ENCODE data around the gene CNTNAP1. TPM values are rescaled to one million over a fixed set of nuclear protein-coding genes. Genes with fewer than 3 reads are reported as not detected.
"Not testable (repeated sequence)": the region's sequence is repeated elsewhere in the genome, so short reads cannot be mapped to it uniquely, and the experiment has no call there.

The CNTNAP1 gene
- total RNA-seq, 1 experiment from 2014 or later = 4.6 TPM

DNA sequence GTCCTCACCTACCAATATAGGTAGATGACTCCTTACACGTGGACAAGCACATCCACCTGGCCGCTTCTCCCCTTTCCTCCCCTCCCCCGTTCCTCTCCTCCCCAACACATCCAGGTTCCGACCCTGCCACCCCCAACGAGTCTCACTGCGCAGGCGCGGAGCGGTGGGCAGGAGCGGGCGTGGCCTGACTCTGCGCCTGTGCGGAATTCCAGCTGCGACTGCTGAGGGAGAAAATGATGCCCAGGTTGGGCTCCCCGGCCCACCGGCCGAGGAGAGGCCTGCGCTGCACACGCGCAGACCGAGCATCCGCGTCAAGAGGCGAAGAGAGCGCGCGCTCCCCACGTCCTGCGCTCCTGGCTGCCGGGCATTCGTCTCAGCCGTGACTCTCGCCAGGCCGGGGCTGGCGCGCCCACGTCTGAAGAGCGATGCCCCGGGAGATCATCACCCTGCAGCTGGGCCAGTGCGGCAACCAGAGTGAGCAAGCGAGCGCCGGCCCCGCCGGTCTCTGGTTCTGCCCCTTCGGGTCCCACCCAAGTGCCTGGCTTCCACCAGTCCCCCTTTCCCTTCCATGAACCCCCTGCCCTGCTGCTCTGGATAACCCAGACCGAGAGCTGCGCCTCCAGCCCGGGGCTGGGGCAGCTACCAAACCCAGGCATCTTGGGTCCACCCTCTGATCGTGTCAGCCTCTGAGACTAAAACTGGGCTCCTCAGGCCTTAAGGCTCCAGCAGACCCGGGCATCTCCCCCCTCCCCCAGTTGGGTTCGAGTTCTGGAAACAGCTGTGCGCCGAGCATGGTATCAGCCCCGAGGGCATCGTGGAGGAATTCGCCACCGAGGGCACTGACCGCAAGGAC is 23.0 kb upstream of the CNTNAP1 start, which contains the start of gene TUBG2:
Gene TUBG2 (plus strand): TSS at position 206 of the 853 bp plus-strand sequence. CDS start 220 bp downstream, at position 426.
- BruUV-seq (replicated peaks) = no TSS peak
- H3F3A ChIP-seq (ENCODE audit: low read length, unreplicated experiment) = no peaks in the 10 kb centered on the region
- H3K36me3 ChIP-seq (ENCODE audit: low read depth, low read length) = no peaks in the 10 kb centered on the region
- H3K27me3 ChIP-seq (ENCODE audit: low read length) = no peaks in the 10 kb centered on the region
- H3K4me2 ChIP-seq (ENCODE audit: low read length) = peak within 1 kb of the TSS; percentile 96
- no peaks in the 10 kb centered on the region for H3K9me2 ChIP-seq (replicated peaks; ENCODE audit: low read length)
- peak within 1 kb of the TSS; percentile 80 for H3K9ac ChIP-seq (ENCODE audit: low read length)
- no peaks in the 10 kb centered on the region for H4K20me1 ChIP-seq (ENCODE audit: low read length)
- H3K79me2 ChIP-seq (ENCODE audit: low read length) = no peaks in the 10 kb centered on the region; the same call in 1 of the 2 replicates
- peak within 1 kb of the TSS; percentile 59 for H3K27ac ChIP-seq (ENCODE audit: low read length)
- H3K9me3 ChIP-seq (ENCODE audit: low read length) = no peaks in the 10 kb centered on the region
- H3K4me3 ChIP-seq (ENCODE audit: low read length) = peak within 1 kb of the TSS; percentile 84
- intact Hi-C loops (cut with micrococcal nuclease) = no loop called here
- ATAC-seq (peak; percentile 88), DNase-seq (peak; percentile 86)
- peaks cover 21% of the 10 kb centered on the region for H3K4me1 ChIP-seq (ENCODE audit: insufficient read depth, low read length)
- TF ChIP-seq, protein P1, sequence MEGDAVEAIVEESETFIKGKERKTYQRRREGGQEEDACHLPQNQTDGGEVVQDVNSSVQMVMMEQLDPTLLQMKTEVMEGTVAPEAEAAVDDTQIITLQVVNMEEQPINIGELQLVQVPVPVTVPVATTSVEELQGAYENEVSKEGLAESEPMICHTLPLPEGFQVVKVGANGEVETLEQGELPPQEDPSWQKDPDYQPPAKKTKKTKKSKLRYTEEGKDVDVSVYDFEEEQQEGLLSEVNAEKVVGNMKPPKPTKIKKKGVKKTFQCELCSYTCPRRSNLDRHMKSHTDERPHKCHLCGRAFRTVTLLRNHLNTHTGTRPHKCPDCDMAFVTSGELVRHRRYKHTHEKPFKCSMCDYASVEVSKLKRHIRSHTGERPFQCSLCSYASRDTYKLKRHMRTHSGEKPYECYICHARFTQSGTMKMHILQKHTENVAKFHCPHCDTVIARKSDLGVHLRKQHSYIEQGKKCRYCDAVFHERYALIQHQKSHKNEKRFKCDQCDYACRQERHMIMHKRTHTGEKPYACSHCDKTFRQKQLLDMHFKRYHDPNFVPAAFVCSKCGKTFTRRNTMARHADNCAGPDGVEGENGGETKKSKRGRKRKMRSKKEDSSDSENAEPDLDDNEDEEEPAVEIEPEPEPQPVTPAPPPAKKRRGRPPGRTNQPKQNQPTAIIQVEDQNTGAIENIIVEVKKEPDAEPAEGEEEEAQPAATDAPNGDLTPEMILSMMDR (conservative IDR thresholded peaks at IDR 0.05; ENCODE audit: low read depth, low read length) = no peak
- no peak for TF ChIP-seq EZH2phosphoT487 (IDR thresholded peaks at IDR 0.05; ENCODE audit: borderline replicate concordance, low read length)
- TF ChIP-seq EZH2 (IDR thresholded peaks at IDR 0.05; ENCODE audit: low read length, unreplicated experiment) = no peak
- ChIA-PET CTCF (interaction anchor here (0.6 kb wide), 1 partner anchor 22 kb away, joined by 3 read pairs; no protein-coding TSS in a partner anchor), POLR2A (ENCODE audit: unreplicated experiment) (no interaction called here)
- H2AFZ ChIP-seq (ENCODE audit: low read length) = peak within 1 kb of the TSS; percentile 88

DNA sequence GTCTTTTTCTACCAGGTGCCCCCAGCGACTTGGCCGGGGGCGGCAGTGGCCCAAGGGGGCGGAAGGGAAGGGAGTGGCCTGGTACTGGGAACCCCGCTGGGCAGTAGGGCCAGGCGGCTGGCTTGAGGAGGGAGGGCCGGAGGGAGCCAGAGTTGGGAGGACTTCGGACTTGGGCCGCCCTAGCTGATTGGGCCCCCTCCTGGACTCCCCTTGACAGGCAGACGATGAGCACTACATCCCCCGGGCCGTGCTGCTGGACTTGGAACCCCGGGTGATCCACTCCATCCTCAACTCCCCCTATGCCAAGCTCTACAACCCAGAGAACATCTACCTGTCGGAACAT is 22.4 kb upstream of the CNTNAP1 start:
- ATAC-seq; H3K27me3 ChIP-seq (ENCODE audit: low read length); H2AFZ ChIP-seq (ENCODE audit: low read length); DNase-seq; H3K9ac ChIP-seq (ENCODE audit: low read length); H3K36me3 ChIP-seq (ENCODE audit: low read depth, low read length); H3K9me3 ChIP-seq (ENCODE audit: low read length); H4K20me1 ChIP-seq (ENCODE audit: low read length); H3K79me2 ChIP-seq (ENCODE audit: low read length); H3F3A ChIP-seq (ENCODE audit: low read length, unreplicated experiment); POLR2A ChIA-PET (ENCODE audit: unreplicated experiment); H3K9me2 ChIP-seq (replicated peaks; ENCODE audit: low read length); H3K27ac ChIP-seq (ENCODE audit: low read length); CTCF ChIA-PET: not testable (repeated sequence)
- Histone ChIP-seq H3K4me3 (ENCODE audit: low read length) (peak overlapping the region; percentile 84), H3K4me2 (ENCODE audit: low read length) (peak overlapping the region; percentile 96), H3K4me1 (ENCODE audit: insufficient read depth, low read length) (peaks cover 21% of the 10 kb centered on the region)
- TSS peak; percentile 36 for BruUV-seq (replicated peaks)
- intact Hi-C loops (cut with micrococcal nuclease) = loop anchor here (2.0 kb wide), 1 partner anchor 35 kb away; no protein-coding TSS in a partner anchor

DNA sequence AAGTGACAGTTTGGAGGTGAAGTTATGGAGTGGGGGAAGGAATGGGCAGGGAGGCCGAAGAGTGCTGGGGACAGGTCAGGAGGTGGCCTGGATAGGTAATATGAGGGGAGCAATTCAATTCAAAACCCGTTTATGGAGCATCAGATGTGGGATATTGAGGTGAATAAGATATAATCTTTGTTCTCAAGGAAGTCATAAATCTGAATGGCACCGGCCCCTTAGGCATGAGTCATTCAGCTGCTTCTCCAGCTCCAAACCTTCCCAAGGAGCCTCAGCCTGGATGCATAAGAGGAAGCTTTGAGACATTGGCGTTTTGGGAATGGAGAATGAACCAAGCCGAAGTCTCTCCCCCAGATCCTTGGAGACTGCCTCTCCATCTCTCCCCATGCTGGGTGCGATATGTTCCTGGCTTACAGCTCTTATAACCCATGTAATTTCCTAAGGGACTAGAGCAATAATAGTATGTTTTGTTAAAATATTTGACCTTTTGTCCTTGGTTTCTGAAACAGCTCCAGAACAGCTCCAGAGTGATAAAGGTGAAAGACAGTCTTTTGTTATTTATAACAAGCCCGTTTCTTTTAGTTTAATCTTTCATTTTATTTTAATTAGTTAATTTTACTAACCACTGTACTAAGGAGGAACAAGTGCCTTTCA is 21.5 kb upstream of the CNTNAP1 start:
- no peaks in the 10 kb centered on the region; the same call in 1 of the 2 replicates for H3K79me2 ChIP-seq (ENCODE audit: low read length)
- H3K4me2 ChIP-seq (ENCODE audit: low read length) = peak overlapping the region; percentile 65
- intact Hi-C loops (cut with micrococcal nuclease) = loop anchor here (2.0 kb wide), 1 partner anchor 36 kb away; no protein-coding TSS in a partner anchor
- peak overlapping the region; percentile 43 for H3K27ac ChIP-seq (ENCODE audit: low read length)
- no peaks in the 10 kb centered on the region for H3F3A ChIP-seq (ENCODE audit: low read length, unreplicated experiment)
- H2AFZ ChIP-seq (ENCODE audit: low read length) = no peak overlapping the region
- TF ChIP-seq, protein P1 (conservative IDR thresholded peaks at IDR 0.05; ENCODE audit: low read depth, low read length) = no peak
- TF ChIP-seq EZH2phosphoT487 (IDR thresholded peaks at IDR 0.05; ENCODE audit: borderline replicate concordance, low read length) (no peak), EZH2 (IDR thresholded peaks at IDR 0.05; ENCODE audit: low read length, unreplicated experiment) (no peak)
- ChIA-PET CTCF (interaction anchor here (0.5 kb wide), 1 partner anchor 56 kb away, joined by 8 read pairs; no protein-coding TSS in a partner anchor), POLR2A (ENCODE audit: unreplicated experiment) (interaction anchor here (0.9 kb wide), 1 partner anchor 37 kb away, joined by 5 read pairs; no protein-coding TSS in a partner anchor)
- no peaks in the 10 kb centered on the region for H3K27me3 ChIP-seq (ENCODE audit: low read length)
- H3K9ac ChIP-seq (ENCODE audit: low read length) = no peak overlapping the region
- BruUV-seq (replicated peaks) = no TSS peak
- peak; percentile 77 for DNase-seq
- peak; percentile 66 for ATAC-seq
- no peak overlapping the region for H3K4me3 ChIP-seq (ENCODE audit: low read length)
- H3K9me2 ChIP-seq (replicated peaks; ENCODE audit: low read length) = no peaks in the 10 kb centered on the region
- no peaks in the 10 kb centered on the region for H3K36me3 ChIP-seq (ENCODE audit: low read depth, low read length)
- peaks cover 21% of the 10 kb centered on the region for H3K4me1 ChIP-seq (ENCODE audit: insufficient read depth, low read length)
- H3K9me3 ChIP-seq (ENCODE audit: low read length) = no peaks in the 10 kb centered on the region
- no peaks in the 10 kb centered on the region for H4K20me1 ChIP-seq (ENCODE audit: low read length)

Measured in PC-3 (cell line).